Loucy (cell line): ENCODE measurements around the gene SLC31A2.
"Not testable (repeated sequence)": the region's sequence is repeated elsewhere in the genome, so short reads cannot be mapped to it uniquely, and the experiment has no call there.

ENCODE experiments used
- H2AFZ ChIP-seq: fragments of 200-600 bp; sonication (generic); 2 replicates; pipeline ENCODE4 v1.6.0; 2016; ENCODE audit warnings: antibody characterized with exemption, mild to moderate bottlenecking, low read length, moderate library complexity
- H3F3A ChIP-seq: fragments of 200-600 bp; 2 replicates; pipeline ENCODE4 v1.6.0; 2016; ENCODE audit warnings: antibody characterized with exemption, low read depth, mild to moderate bottlenecking
- H3K27me3 ChIP-seq: fragments of 200-600 bp; sonication (generic); 2 replicates; pipeline ENCODE4 v1.6.1; 2014; ENCODE audit warnings: low read length, mild to moderate bottlenecking; ENCODE audit not compliant: insufficient read depth, poor library complexity, severe bottlenecking
- H3K36me3 ChIP-seq: fragments of 200-600 bp; sonication (generic); 2 replicates; pipeline ENCODE4 v1.6.1; 2016; ENCODE audit warnings: low read length; ENCODE audit not compliant: insufficient read depth
- H3K4me1 ChIP-seq: fragments of 200-600 bp; sonication (generic); 2 replicates; pipeline ENCODE4 v1.5.1; 2014; ENCODE audit warnings: low read length, mild to moderate bottlenecking; ENCODE audit not compliant: insufficient read depth, poor library complexity, severe bottlenecking
- H3K4me2 ChIP-seq: fragments of 200-600 bp; sonication (generic); 2 replicates; pipeline ENCODE4 v1.6.0; 2014; ENCODE audit warnings: antibody characterized with exemption, low read length, low read depth, mild to moderate bottlenecking; ENCODE audit not compliant: poor library complexity, severe bottlenecking
- H3K4me3 ChIP-seq: fragments of 200-600 bp; sonication (generic); 2 replicates; pipeline ENCODE4 v1.5.1; 2014; ENCODE audit warnings: low read length, mild to moderate bottlenecking, mixed read lengths; ENCODE audit not compliant: poor library complexity, severe bottlenecking
- H3K79me2 ChIP-seq: fragments of 200-600 bp; sonication (generic); 2 replicates; pipeline ENCODE4 v1.6.1; 2014; ENCODE audit warnings: low read length; ENCODE audit not compliant: insufficient read depth
- H3K9ac ChIP-seq: fragments of 200-600 bp; sonication (generic); 2 replicates; pipeline ENCODE4 v1.6.0; 2014; ENCODE audit warnings: mild to moderate bottlenecking, low read depth, low read length, moderate library complexity; ENCODE audit not compliant: poor library complexity, severe bottlenecking
- H3K9me2 ChIP-seq: fragments of 200-600 bp; sonication (generic); replicated peaks from 2 replicates; pipeline ENCODE4 v1.6.1; 2016; ENCODE audit warnings: low read depth, low read length, mixed read lengths
- H3K9me3 ChIP-seq: fragments of 200-600 bp; sonication (generic); 2 replicates; pipeline ENCODE4 v1.6.1; 2014; ENCODE audit warnings: mild to moderate bottlenecking, antibody characterized with exemption, low read length, low read depth; ENCODE audit not compliant: insufficient read depth
- H4K20me1 ChIP-seq: fragments of 200-600 bp; sonication (generic); 2 replicates; pipeline ENCODE4 v1.6.0; 2014; ENCODE audit warnings: antibody characterized with exemption, low read length, mild to moderate bottlenecking; ENCODE audit not compliant: insufficient read depth, poor library complexity, severe bottlenecking
- CTCF ChIP-seq: fragments of 200-600 bp; sonication (generic); conservative IDR thresholded peaks from 2 replicates; pipeline ENCODE4 v1.5.1; 2014; ENCODE audit warnings: mild to moderate bottlenecking, antibody characterized with exemption, low read length
- EZH2phosphoT487 ChIP-seq: fragments of 200-600 bp; IDR thresholded peaks from 2 replicates; pipeline ENCODE4 v1.6.1; 2018; ENCODE audit warnings: antibody characterized with exemption, mild to moderate bottlenecking, moderate library complexity, borderline replicate concordance

The SLC31A2 gene

GRCh38 chr9:113139225-113139829, 11.5 kb upstream of the SLC31A2 start:
- no peaks in the 10 kb centered on the region for H3F3A ChIP-seq
- H3K9me2 ChIP-seq = no peaks in the 10 kb centered on the region
- no peaks in the 10 kb centered on the region for H3K36me3 ChIP-seq
- H3K4me3 ChIP-seq = no peak overlapping the region
- no peak overlapping the region for H2AFZ ChIP-seq
- no peaks in the 10 kb centered on the region for H3K4me1 ChIP-seq
- TF ChIP-seq EZH2phosphoT487 = no peak
- TF ChIP-seq CTCF = no peak
- no peaks in the 10 kb centered on the region for H3K79me2 ChIP-seq
- H3K27me3 ChIP-seq = no peaks in the 10 kb centered on the region
- 0 out of 2 replicates have a peak, but pooled peaks cover 5% of the 10 kb centered on the region for H3K9me3 ChIP-seq
- no peaks in the 10 kb centered on the region for H4K20me1 ChIP-seq
- H3K9ac ChIP-seq = no peak overlapping the region
- no peak overlapping the region for H3K4me2 ChIP-seq

- Histone ChIP-seq H3K79me2 (no peaks in the 10 kb centered on the region), H3F3A (no peaks in the 10 kb centered on the region), H3K4me1 (no peaks in the 10 kb centered on the region), H3K9me3 (0 out of 2 replicates have a peak, but pooled peaks cover 5% of the 10 kb centered on the region), H3K27me3 (no peaks in the 10 kb centered on the region), H3K4me2 (no peak overlapping the region), H3K9ac (no peak overlapping the region), H2AFZ (no peak overlapping the region), H3K36me3 (no peaks in the 10 kb centered on the region), H3K4me3 (no peak overlapping the region), H4K20me1 (no peaks in the 10 kb centered on the region), H3K9me2 (no peaks in the 10 kb centered on the region)
- TF ChIP-seq EZH2phosphoT487 (no peak), CTCF (no peak)
These were observed 10.9 kb upstream of the SLC31A2 start for GRCh38 chr9:113139953-113140352.

- not testable (repeated sequence) for H3F3A ChIP-seq, H3K36me3 ChIP-seq, H3K79me2 ChIP-seq, H2AFZ ChIP-seq, H3K27me3 ChIP-seq, H3K4me3 ChIP-seq, H3K4me1 ChIP-seq, H3K9me3 ChIP-seq, H3K9ac ChIP-seq, H3K4me2 ChIP-seq, H4K20me1 ChIP-seq, H3K9me2 ChIP-seq
These were observed 9.9 kb upstream of the SLC31A2 start for GRCh38 chr9:113140896-113141295.
